HG03442 (cell line): ENCODE results near the gene STK25.
"Not testable (repeated sequence)": the region's sequence is repeated elsewhere in the genome, so short reads cannot be mapped to it uniquely, and the experiment has no call there.

Source experiments
- ATAC-seq: cut with Tn5 transposase; IDR thresholded peaks from one replicate; pipeline ENCODE4 v1.9.1; 2021; ENCODE audit warnings: mild to moderate bottlenecking, moderate library complexity; ENCODE audit not compliant: unreplicated experiment

The STK25 gene

GRCh38 chr2:241540401-241540770 is 32.0 kb upstream of the STK25 start:
- ATAC-seq, result no peak

GRCh38 chr2:241539616-241540374 is 31.4 kb upstream of the STK25 start:
- ATAC-seq, result no peak

GRCh38 chr2:241538838-241539615 is 30.6 kb upstream of the STK25 start:
- ATAC-seq, result no peak

- no peak for ATAC-seq
Observed at GRCh38 chr2:241535871-241536655, 27.7 kb upstream of the STK25 start.

- no peak for ATAC-seq
Observed at GRCh38 chr2:241534701-241535375, 26.5 kb upstream of the STK25 start.

- no peak for ATAC-seq
Observed at GRCh38 chr2:241534293-241534692, 25.9 kb upstream of the STK25 start.

- ATAC-seq, result no peak
Observed at GRCh38 chr2:241532733-241533601, 24.6 kb upstream of the STK25 start.

GRCh38 chr2:241532168-241532567 is 23.8 kb upstream of the STK25 start:
- no peak for ATAC-seq

GRCh38 chr2:241531161-241531722 is 22.9 kb upstream of the STK25 start:
- no peak for ATAC-seq

- no peak for ATAC-seq
Observed at GRCh38 chr2:241530571-241530970, 22.2 kb upstream of the STK25 start.

GRCh38 chr2:241525818-241526780 is 17.7 kb upstream of the STK25 start:
- not testable (repeated sequence) for ATAC-seq

GRCh38 chr2:241522477-241522876 is 14.1 kb upstream of the STK25 start:
- no peak for ATAC-seq

- no peak for ATAC-seq
Observed at GRCh38 chr2:241519669-241520068, 11.3 kb upstream of the STK25 start.

GRCh38 chr2:241517297-241517696 is 8.9 kb upstream of the STK25 start:
- ATAC-seq, result no peak

GRCh38 chr2:241516520-241516965 is 8.2 kb upstream of the STK25 start:
- ATAC-seq, result no peak

- ATAC-seq, result no peak
Observed at GRCh38 chr2:241514986-241515737, 6.8 kb upstream of the STK25 start.

GRCh38 chr2:241514553-241514952 is 6.2 kb upstream of the STK25 start:
- no peak for ATAC-seq
